Karpas-422 (cell line): ENCODE results near the gene SEMA3F. TPM values are rescaled to one million over a fixed set of nuclear protein-coding genes. Genes with fewer than 3 reads are reported as not detected.

Experiments used
- DNase-seq: peaks from one replicate; pipeline ENCODE4 v3.0.0-alpha.2; 2015
- H2AFZ ChIP-seq: fragments of 200-600 bp; sonication (generic); 2 replicates; pipeline ENCODE4 v1.6.1; 2014; ENCODE audit warnings: antibody characterized with exemption, low read length, mixed read lengths
- H3K27ac ChIP-seq: fragments of 200-600 bp; sonication (generic); 2 replicates; pipeline ENCODE4 v1.5.1; 2014; ENCODE audit warnings: mild to moderate bottlenecking, low read length, moderate library complexity
- H3K27me3 ChIP-seq: fragments of 200-600 bp; sonication (generic); 2 replicates; pipeline ENCODE4 v1.6.1; 2014; ENCODE audit warnings: low read length, mixed read lengths
- H3K36me3 ChIP-seq: fragments of 200-600 bp; sonication (generic); 2 replicates; pipeline ENCODE4 v1.6.1; 2014; ENCODE audit warnings: low read length, mixed read lengths; ENCODE audit not compliant: insufficient read depth
- H3K4me1 ChIP-seq: fragments of 200-600 bp; sonication (generic); 2 replicates; pipeline ENCODE4 v1.6.1; 2014; ENCODE audit warnings: mild to moderate bottlenecking, low read length, mixed read lengths
- H3K4me2 ChIP-seq: fragments of 200-600 bp; sonication (generic); 2 replicates; pipeline ENCODE4 v1.6.1; 2014; ENCODE audit warnings: low read length, low read depth, mild to moderate bottlenecking; ENCODE audit not compliant: poor library complexity, severe bottlenecking
- H3K4me3 ChIP-seq: fragments of 200-600 bp; sonication (generic); 2 replicates; pipeline ENCODE4 v1.5.1; 2014; ENCODE audit warnings: mild to moderate bottlenecking, antibody characterized with exemption, low read length, mixed read lengths
- H3K79me2 ChIP-seq: fragments of 200-600 bp; sonication (generic); 2 replicates; pipeline ENCODE4 v1.6.1; 2014; ENCODE audit warnings: mild to moderate bottlenecking, low read length, mixed read lengths
- H3K9ac ChIP-seq: fragments of 200-600 bp; sonication (generic); 2 replicates; pipeline ENCODE4 v1.6.0; 2014; ENCODE audit warnings: low read length
- H3K9me2 ChIP-seq: fragments of 200-600 bp; sonication (generic), shearing (Covaris generic); replicated peaks from 2 replicates; pipeline ENCODE4 v1.6.0; 2014; ENCODE audit warnings: mild to moderate bottlenecking, low read length, moderate library complexity; ENCODE audit not compliant: insufficient read depth
- H3K9me3 ChIP-seq: fragments of 300-700, 200-600 bp; sonication (generic); 2 replicates; pipeline ENCODE4 v1.6.1; 2014; ENCODE audit warnings: low read length, mixed read lengths
- H4K20me1 ChIP-seq: fragments of 200-600 bp; sonication (generic); 2 replicates; pipeline ENCODE4 v1.6.1; 2014; ENCODE audit warnings: mild to moderate bottlenecking, antibody characterized with exemption, low read length, low read depth; ENCODE audit not compliant: insufficient read depth
- total RNA-seq: library from RNA; depleted of rRNA; stranded (reverse); fragments of >200 nt; shearing (Covaris generic); gene quantifications from 2 replicates; pipeline ENCODE4 v1.2.3, GENCODE V29; 2014; ENCODE audit warnings: low replicate concordance

The SEMA3F gene
- total RNA-seq, 1 experiment from 2014 or later = not detected

- Histone ChIP-seq H3K9me3 (no peaks in the 10 kb centered on the region), H3K27me3 (no peaks in the 10 kb centered on the region), H2AFZ (no peak overlapping the region), H3K4me1 (no peaks in the 10 kb centered on the region), H3K27ac (no peak overlapping the region), H3K4me2 (no peak overlapping the region), H3K79me2 (no peaks in the 10 kb centered on the region), H3K4me3 (no peak overlapping the region), H3K36me3 (no peaks in the 10 kb centered on the region), H3K9me2 (no peaks in the 10 kb centered on the region), H4K20me1 (no peaks in the 10 kb centered on the region), H3K9ac (no peak overlapping the region)
- DNase-seq = no peak
These were observed 18.3 kb upstream of the SEMA3F start for GRCh38 chr3:50136714-50137405.

- Histone ChIP-seq H2AFZ (no peak overlapping the region), H3K9me3 (no peaks in the 10 kb centered on the region), H3K79me2 (no peaks in the 10 kb centered on the region), H3K27ac (no peak overlapping the region), H3K4me1 (no peaks in the 10 kb centered on the region), H3K27me3 (no peaks in the 10 kb centered on the region), H3K9ac (no peak overlapping the region), H3K4me2 (no peak overlapping the region), H3K4me3 (no peak overlapping the region), H4K20me1 (no peaks in the 10 kb centered on the region), H3K9me2 (no peaks in the 10 kb centered on the region), H3K36me3 (no peaks in the 10 kb centered on the region)
- no peak for DNase-seq
These were observed 17.6 kb upstream of the SEMA3F start for GRCh38 chr3:50137531-50137930.

GRCh38 chr3:50138266-50139200, 16.6 kb upstream of the SEMA3F start:
- Histone ChIP-seq H3K27me3 (no peaks in the 10 kb centered on the region), H3K27ac (no peak overlapping the region), H3K4me3 (no peak overlapping the region), H3K9me3 (no peaks in the 10 kb centered on the region), H3K4me2 (no peak overlapping the region), H2AFZ (no peak overlapping the region), H3K9ac (no peak overlapping the region), H3K79me2 (no peaks in the 10 kb centered on the region), H3K36me3 (no peaks in the 10 kb centered on the region), H3K4me1 (no peaks in the 10 kb centered on the region), H3K9me2 (no peaks in the 10 kb centered on the region), H4K20me1 (no peaks in the 10 kb centered on the region)
- DNase-seq = no peak

- no peaks in the 10 kb centered on the region for H3K9me3 ChIP-seq
- no peak overlapping the region for H3K9ac ChIP-seq
- H2AFZ ChIP-seq = no peak overlapping the region
- no peaks in the 10 kb centered on the region for H3K27me3 ChIP-seq
- no peaks in the 10 kb centered on the region for H3K79me2 ChIP-seq
- no peaks in the 10 kb centered on the region for H4K20me1 ChIP-seq
- H3K9me2 ChIP-seq = no peaks in the 10 kb centered on the region
- H3K4me1 ChIP-seq = no peaks in the 10 kb centered on the region
- no peak overlapping the region for H3K27ac ChIP-seq
- no peaks in the 10 kb centered on the region for H3K36me3 ChIP-seq
- H3K4me2 ChIP-seq = no peak overlapping the region
- H3K4me3 ChIP-seq = no peak overlapping the region
- no peak for DNase-seq
These were observed 15.8 kb upstream of the SEMA3F start for GRCh38 chr3:50139308-50139707.

- DNase-seq = no peak
- H3K9ac ChIP-seq = no peak overlapping the region
- no peaks in the 10 kb centered on the region for H3K79me2 ChIP-seq
- no peaks in the 10 kb centered on the region for H3K27me3 ChIP-seq
- H3K36me3 ChIP-seq = no peaks in the 10 kb centered on the region
- H3K4me3 ChIP-seq = no peak overlapping the region
- H3K4me2 ChIP-seq = no peak overlapping the region
- H3K27ac ChIP-seq = no peak overlapping the region
- no peaks in the 10 kb centered on the region for H3K9me2 ChIP-seq
- no peaks in the 10 kb centered on the region for H3K4me1 ChIP-seq
- no peaks in the 10 kb centered on the region for H4K20me1 ChIP-seq
- H3K9me3 ChIP-seq = no peaks in the 10 kb centered on the region
- H2AFZ ChIP-seq = no peak overlapping the region
These were observed 15.3 kb upstream of the SEMA3F start for GRCh38 chr3:50139718-50140423.

GRCh38 chr3:50140990-50141389, 14.1 kb upstream of the SEMA3F start:
- Histone ChIP-seq H3K36me3 (no peaks in the 10 kb centered on the region), H3K9me3 (no peaks in the 10 kb centered on the region), H3K79me2 (no peaks in the 10 kb centered on the region), H3K27me3 (no peaks in the 10 kb centered on the region), H3K4me2 (no peak overlapping the region), H3K4me1 (no peaks in the 10 kb centered on the region), H3K9me2 (no peaks in the 10 kb centered on the region), H2AFZ (no peak overlapping the region), H3K27ac (no peak overlapping the region), H3K9ac (no peak overlapping the region), H4K20me1 (no peaks in the 10 kb centered on the region), H3K4me3 (no peak overlapping the region)
- no peak for DNase-seq

GRCh38 chr3:50146316-50146901, 8.7 kb upstream of the SEMA3F start:
- Histone ChIP-seq H3K27ac (no peak overlapping the region), H3K27me3 (no peaks in the 10 kb centered on the region), H4K20me1 (no peaks in the 10 kb centered on the region), H3K79me2 (no peaks in the 10 kb centered on the region), H3K4me2 (no peak overlapping the region), H3K9ac (no peak overlapping the region), H3K9me3 (no peaks in the 10 kb centered on the region), H3K9me2 (no peaks in the 10 kb centered on the region), H3K4me3 (no peak overlapping the region), H3K4me1 (no peaks in the 10 kb centered on the region), H3K36me3 (no peaks in the 10 kb centered on the region), H2AFZ (no peak overlapping the region)
- no peak for DNase-seq

GRCh38 chr3:50147016-50147415, 8.1 kb upstream of the SEMA3F start:
- Histone ChIP-seq H3K9ac (no peak overlapping the region), H4K20me1 (no peaks in the 10 kb centered on the region), H3K27ac (no peak overlapping the region), H3K4me1 (no peaks in the 10 kb centered on the region), H3K4me3 (no peak overlapping the region), H2AFZ (no peak overlapping the region), H3K9me3 (no peaks in the 10 kb centered on the region), H3K79me2 (no peaks in the 10 kb centered on the region), H3K9me2 (no peaks in the 10 kb centered on the region), H3K4me2 (no peak overlapping the region), H3K36me3 (no peaks in the 10 kb centered on the region), H3K27me3 (no peaks in the 10 kb centered on the region)
- DNase-seq = no peak
